GM21526 (cell line): ENCODE data around the gene ANXA1.
A peak's percentile ranks its signal among the peaks of the same experiment; 100 is the strongest.

Experiments
- ATAC-seq: cut with Tn5 transposase; IDR thresholded peaks from one replicate; pipeline ENCODE4 v1.9.1; 2021; ENCODE audit warnings: moderate library complexity; ENCODE audit not compliant: unreplicated experiment, low FRiP score

The ANXA1 gene

DNA sequence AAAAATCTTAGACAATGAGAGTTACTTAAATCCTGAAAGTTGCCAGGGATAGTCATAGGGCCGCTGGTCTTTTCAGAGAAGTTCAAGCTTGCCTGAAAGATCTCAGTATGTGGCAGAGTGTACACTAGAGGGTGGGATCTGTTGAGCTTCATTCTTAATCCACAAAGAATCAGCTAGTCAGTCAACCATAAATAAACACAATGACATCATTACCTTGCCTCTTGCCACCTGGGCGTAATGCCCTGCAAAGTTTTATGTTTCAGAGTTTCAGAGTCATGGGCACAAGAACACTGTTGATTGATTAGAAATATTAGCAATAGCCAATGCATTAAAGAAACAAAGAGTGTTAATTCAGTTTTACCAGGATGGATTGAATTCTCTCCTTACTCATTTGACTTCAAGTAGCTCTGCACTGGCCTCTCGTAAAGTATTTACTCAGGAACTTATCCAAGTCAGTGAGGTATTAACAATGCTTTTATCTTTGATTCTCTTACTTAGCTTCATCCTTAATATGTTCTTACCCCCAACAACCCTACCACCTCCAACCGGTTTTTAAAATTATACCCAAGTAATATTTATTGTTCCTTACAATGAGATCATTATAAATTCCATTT is 14.3 kb upstream of the ANXA1 start:
- no peak for ATAC-seq

DNA sequence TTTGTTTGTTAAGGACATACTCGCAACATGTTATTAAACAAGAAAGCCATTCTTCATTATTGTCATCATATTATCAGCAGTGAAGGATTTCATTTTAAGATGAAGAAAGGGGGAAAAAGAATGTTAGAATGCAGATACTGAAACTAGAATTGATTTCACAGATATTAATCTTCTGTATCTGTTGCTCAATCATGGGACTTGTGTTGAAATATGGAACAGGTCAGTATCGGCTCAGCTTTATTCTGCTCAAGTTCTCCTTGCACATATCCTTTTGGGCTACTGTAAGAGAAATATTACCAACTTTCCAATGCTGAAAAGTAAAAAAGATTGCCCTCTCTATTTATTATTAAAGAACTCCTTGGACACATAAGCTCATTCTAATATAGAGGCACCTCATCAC is 13.8 kb upstream of the ANXA1 start:
- ATAC-seq, result no peak

DNA sequence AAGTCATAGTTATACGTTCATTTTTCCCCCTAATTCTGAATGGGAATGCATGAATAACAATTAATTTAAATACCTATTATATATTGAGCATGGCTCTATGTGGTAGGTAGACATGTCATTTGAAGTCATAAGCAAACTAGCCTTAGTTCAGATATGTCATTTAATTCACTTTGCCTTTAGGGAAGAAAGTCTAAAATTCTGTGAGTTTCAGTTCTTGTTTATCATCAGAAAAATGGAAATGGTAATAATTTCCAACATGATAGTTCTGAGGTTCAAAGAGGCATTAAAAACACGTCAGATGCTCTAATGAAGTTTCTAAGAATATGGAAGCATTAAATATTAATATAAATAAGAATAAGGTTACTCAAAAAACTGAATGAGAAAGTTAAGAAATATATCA is 13.1 kb upstream of the ANXA1 start:
- ATAC-seq, result no peak

DNA sequence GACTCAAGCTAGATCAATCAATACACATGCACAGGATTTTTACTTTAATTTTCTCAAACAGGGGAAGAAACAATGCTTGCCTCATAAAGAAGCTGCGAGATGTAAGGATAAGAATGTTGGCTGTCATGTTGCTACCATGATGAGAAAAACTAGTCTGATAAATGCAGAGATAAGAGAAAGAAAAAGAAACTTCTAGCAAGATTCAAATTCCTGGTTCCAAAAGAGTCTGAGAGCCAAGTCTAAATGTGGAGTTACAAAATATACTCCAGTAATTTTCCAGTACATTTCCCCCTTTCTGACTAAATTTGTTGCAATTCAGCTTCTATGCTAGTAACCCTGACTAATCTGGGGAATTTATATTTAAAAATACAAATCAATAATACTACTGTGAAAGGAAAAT is 10.4 kb upstream of the ANXA1 start:
- no peak for ATAC-seq

DNA sequence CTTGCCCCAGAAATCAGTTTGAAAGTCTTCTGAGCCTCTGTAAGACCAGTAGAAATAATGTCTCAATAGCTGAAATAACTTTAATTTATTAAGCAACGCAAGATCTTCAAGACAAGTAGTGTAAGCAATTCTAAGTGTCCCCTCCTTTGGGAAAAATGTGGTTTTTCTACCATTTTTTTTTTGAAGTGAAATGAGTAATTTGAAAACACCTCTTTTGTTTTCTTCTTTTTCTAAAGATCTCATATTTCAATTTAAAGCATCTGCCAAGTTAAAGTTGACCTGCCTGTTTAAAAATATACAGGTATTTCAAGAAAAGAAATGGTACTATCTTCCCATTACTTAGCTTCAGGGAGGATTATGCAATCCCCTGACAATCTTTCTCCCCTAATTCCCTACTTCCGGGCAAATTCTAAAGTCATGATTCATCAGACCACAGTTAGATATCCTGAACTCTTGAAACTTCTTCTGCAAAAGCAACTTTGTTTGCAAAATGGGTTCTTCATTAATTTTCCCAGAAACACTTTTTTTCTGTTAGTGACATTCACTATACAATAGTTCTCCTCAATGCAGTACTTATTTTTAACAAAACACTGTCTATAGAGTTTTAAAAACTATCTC is 7.8 kb upstream of the ANXA1 start:
- no peak for ATAC-seq

DNA sequence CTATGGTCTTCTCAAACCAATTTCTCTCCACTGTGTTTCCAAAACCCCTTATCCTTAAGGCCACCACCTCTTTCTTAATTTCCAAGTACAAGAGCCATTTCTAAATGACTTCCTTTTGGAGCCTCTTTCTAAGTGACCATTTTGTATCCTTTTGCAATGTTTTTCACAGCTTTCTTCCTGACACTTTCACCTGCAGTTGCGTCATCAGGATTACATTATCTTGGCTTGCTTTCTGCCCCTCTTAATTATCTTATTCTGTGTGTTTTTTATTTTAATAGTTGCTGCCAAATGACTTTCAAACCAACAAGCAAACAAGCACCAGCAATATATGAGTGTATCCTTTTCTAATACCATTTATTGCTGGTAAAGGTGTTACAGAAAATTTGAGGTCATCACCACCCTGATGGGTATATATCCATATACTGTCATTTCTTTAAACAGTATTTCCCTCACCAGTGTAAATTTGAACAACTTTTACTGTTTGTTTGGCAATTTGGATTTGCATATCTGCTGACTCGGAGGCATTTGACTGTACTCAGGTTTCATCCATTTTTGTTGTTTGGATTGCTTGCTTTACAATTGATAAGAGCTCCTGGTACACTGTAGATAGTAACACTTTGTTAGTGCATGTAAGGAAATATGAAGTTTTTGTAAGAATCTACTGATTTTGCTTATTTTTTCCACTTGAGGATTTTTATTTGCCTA is 5.4 kb upstream of the ANXA1 start:
- ATAC-seq, result no peak

DNA sequence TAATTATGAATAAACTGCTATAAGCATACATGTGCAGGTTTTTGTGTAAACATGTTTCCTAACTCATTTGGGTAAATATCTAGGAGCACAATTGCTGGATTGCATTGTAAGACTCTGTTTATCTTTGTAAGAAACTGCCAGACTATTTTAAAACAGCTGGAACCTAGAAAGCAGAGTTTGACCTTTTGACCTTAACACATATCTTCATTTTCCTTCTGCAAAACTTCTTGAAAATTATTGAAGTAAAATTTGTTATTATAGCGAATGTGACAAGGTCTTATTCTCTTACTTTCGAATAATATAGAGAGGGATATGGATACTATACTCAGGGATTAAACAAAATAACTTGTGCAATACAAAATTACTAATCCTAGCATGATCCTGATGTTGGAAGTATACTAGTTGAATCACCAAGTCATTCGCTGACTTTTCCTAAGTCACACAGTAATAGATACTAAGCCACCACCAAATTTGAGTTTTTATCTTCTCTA is 3.2 kb upstream of the ANXA1 start:
- ATAC-seq, result no peak

DNA sequence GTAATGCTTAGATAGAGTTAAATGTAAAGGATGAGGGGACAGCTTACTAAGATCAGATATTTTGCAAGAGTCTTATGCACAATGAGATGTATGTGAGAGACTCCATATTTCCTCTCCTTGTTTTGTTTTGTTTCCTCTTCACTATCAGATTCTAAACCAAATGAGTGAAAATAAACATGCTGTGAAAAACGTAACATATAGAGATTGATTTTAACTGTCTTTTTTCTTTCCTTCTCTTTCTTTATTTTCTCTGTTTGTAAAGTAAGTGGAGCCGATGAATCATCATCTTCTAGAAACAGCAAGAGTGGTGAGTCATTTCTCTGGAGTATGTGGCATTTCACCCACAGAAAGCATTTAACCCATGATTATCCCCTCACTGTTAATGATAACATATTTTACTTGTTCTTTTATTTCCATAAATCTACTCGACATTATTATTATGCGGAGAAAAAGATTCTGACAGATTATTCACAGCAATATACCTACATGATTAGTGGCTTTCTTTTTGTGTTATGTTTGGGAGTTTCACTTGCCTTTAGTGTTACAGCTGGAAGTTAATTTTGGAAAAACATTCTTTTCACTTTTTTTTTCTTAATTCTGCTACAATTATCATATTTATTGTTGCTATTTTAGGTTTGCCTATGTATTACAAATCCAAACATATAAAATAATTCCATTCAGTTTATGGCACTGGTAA is 2.1 kb upstream of the ANXA1 start:
- peak; percentile 62 for ATAC-seq

DNA sequence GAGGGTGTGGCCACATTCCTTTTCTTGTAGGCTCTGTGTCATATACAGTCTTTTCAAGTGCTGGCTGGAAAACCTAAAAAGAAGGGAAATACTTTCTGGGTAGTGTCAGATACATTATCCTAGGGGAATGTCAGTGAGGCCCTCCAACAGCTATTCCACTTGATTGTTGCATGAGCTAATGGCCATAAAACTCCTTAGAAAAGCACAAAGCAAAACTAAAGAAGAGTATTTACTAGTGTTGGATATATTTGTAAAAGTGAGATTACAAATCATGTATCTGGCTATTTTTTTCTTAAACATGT is 829 bp downstream of the ANXA1 start:
- no peak for ATAC-seq

DNA sequence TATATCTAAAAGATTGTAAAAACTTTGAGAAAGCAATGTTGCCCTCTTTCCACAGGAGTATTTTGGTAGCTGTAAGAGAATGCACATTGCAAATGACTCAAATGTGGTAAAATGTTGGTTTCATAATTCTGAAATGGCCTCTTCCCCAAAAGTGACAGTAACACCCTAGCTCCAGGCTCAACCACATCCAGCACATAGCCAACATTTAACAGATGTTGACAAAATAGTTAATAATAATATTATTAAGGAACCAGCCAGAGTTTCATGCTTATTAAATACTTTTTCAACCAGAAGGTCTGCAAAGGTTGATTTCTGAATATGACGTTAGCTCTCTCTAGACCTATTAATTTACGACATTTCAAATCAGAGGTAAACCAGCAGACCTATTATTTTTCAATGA is 1.3 kb downstream of the ANXA1 start:
- peak; percentile 67 for ATAC-seq

DNA sequence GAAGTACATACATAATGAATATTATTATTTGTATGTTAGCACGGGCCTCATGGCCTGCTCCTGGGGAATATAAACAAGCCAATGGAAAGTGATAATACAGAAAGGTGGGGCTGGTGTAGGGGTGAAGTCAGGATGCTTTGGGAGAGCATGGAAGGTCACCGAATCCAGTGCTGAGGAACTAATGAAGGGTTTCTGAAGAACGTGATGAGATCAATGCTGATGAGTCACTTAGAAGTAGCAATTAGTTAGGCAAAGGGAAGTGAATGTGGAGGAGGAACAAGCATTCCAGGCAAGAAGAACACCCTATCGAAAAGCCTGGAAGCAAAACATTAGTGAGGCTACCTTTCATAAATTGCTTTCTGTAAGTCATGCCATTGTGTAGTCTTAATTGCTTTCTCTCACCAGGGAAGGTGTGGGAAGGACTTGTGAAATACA is 2.1 kb downstream of the ANXA1 start:
- ATAC-seq, result no peak

DNA sequence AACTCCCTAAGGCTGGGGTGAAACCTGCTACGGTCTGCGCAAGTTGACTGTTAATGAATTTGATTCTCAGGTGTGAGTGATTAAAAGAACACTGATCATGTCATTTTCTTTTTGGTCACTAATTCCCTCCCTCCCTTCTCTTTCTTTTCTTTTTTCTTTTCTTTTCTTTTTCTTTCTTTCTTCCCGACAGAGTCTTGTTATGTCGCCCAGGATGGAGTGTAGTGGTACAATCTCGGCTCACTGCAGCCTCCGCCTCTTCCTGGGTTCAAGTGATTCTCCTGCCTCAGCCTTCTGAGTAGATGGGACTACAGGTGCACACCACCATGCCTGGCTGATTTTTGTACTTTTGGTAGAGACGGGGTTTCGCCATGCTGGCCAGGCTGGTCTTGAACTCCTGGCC is 2.6 kb downstream of the ANXA1 start:
- ATAC-seq, result no peak

DNA sequence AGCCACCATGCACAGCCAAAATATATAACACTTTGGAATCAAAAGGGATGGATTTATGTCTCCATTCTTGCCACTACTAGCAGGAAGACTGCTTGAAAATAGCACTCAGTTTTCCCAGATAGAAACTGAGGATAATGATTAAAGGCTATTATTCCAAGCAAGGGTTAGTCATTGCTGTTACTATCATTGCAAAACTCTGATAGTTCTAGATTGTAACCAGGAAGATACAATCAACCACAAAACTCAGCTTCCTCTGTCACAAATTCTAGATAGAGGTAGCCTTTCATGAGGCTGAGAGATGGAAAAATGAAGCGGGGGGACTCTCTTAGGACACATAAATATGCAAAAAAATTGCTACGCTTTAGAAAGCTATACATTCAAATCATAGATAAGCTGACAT is 3.1 kb downstream of the ANXA1 start:
- ATAC-seq, result no peak

DNA sequence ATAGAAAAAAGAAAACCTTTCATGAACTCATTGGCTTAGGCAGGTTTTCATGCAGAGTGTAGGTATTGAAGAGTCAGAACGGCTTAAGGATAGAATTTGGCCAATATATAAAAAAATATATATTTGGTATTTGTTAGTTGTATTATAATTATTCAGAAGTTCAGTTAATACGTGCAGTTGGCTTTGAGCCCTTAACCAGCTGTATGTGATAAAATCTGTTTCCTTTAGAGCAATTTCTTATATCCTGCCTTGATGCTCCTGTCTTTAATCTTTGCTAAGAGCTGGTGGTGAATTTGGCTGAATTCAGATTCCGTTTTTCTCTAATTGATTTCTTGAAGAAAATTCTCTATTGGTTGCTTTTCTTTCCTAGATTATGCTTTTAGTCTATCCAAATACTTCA is 3.7 kb downstream of the ANXA1 start:
- ATAC-seq, result no peak

DNA sequence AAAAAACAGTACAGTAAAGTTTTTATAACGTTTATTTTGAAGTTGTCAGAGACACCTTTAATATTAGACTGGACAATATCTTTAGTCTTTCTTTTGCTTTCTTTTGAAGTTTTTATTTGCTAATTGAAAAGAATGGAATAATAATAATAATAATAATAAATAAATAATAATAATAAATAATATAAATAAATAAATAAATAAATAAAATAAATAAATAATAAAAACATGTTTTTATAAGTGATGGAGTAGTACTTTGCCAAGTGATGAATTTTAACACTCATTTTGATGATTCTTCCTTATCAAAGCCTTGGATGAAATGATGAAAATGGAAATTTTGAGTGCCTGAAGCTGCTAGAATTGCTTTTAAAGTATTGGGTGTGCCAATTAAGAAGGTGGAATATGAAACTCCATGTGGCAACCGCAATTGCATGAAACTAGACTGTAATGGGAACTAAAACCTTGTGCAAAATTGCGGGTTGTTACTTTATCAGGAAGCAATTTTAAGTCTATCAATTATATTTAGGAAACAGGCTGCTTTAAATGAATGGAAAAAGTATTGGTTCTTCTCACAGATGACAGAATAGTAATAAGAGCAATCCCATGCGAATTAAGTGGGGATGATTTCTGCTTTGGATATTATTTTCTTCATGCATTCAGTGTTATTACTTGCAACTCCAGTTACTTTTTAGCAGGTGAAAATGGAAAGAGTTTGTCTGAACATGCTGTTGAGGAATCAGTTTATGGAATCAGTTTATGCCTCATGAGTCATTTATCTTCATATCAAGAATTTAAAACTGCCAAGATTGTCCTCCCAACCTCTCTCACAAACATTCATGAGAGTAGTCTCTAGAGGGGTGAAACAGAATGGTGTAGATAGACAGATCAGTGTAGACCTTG is 4.6 kb downstream of the ANXA1 start:
- ATAC-seq, result no peak

DNA sequence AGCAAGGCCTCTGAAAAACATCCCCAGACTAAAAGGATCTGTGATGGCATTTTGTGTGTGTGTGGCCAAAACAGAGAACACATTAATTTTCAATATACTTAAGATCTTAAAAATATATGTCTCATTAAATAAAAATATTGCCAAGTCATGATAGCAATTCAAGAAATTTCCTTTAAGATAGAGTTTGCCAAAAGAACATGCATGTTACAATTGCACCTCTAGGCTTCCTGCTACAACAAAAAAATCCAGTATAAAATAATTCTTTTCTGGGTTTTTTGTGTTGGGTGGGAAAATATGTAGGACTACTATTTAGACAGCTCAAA is 5.2 kb downstream of the ANXA1 start:
- no peak for ATAC-seq

DNA sequence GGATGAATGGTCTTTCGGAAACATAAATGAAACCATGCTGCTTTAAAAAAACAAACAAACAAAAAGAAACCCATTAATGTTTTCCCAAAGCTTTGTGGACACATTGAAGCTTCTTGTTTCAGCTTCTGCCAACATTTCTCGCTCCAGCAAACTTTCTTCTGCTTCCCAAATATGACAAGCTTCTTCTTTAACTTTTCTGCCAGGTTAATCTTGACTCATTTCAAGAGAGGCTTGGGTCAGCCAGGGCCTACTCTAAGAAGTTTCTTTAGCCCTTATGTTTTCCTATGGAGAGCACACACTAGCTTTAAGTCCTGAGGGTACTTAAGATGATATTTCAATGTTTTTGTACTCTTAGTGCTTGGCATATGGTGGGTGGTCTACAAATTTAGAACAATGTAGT is 6.1 kb downstream of the ANXA1 start:
- no peak for ATAC-seq

DNA sequence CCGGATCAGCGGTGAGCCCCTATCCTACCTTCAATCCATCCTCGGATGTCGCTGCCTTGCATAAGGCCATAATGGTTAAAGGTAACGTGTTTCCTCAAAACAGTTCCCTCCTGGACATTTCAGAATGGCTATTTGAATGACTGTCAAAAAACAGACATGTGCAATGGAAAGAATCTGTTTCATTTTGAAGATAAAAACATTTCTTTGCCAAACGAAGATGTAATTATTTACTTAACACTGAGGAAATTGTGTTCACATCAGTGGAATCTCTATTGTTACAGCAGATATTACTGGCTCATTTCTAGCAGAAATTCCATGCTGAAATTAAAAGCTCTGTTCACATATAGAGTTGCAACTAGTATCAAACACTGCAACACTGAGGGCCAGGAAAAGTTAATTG is 7.1 kb downstream of the ANXA1 start:
- no peak for ATAC-seq

DNA sequence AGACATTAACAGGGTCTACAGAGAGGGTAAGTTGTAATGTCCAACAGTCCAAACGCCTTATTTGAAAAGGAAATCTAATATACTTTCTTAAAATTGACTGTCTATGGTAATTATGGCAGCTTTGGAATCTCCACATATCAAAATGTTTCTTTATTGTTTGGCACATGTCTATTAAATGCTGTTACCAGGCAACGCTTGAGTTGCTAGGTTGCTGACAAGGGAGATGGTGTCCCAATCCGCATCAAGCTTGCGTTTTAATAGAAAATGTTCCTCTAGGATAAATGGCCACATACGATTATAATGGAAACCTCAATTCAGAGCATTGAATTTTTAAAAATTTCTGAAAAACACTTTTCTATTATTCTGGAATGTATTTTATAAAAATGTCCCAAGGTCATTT is 9.2 kb downstream of the ANXA1 start:
- no peak for ATAC-seq

DNA sequence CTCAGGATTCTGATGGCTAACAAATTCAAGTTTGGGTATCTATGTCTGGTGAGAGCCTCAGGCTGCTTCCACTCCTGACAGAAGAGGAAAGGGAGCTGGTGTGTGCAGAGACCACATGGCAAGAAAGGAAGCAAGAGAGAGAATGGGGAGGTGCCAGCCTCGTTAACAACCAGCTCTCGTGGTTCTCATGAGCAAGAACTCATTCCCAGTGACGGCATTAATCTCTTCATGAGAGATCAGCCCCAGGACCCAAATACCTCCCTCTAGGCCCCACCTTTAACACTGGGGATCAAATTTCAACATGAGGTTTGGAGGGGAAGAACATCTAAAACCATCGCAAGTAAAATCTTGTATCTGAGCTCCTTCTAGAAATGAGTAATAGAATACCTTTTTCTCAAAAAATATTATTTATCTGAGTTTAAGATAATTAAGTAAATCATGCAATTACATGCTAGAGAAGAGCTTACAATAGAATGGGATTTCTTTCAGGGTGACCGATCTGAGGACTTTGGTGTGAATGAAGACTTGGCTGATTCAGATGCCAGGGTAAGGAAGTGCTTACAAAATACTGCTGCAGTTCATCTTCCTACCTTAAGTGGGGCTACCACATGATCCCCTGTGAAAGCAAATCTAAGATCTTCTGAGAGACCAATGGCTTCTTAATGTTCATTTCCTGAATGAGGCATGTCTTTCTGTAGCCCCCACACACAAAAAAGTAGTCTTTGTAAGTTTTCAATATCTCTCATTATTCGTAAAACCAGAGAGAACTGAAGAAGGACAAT is 11.5 kb downstream of the ANXA1 start:
- ATAC-seq, result no peak
